Memory B cell (primary cell): Measurements from ENCODE around the gene EIF3D.

ENCODE experiments used
- ATAC-seq: fragments of 150-1000 bp; cut with Tn5 transposase; 2 replicates; pipeline ENCODE4 v1.10.0; 2021; ENCODE audit warnings: low read depth, mild to moderate bottlenecking, moderate library complexity
- DNase-seq, 2 donors: peaks; one replicate each; pipeline ENCODE4 v3.0.0; 2022; ENCODE audit warnings: low spot score in 2 of 2
- H3K27ac Mint-ChIP-seq: one replicate; pipeline ENCODE4 v1.8.0; 2022; ENCODE audit warnings: mild to moderate bottlenecking, moderate library complexity, mixed read lengths
- H3K27me3 Mint-ChIP-seq: one replicate; pipeline ENCODE4 v1.8.0; 2022; ENCODE audit warnings: mixed read lengths
- H3K36me3 Mint-ChIP-seq: one replicate; pipeline ENCODE4 v1.8.0; 2022; ENCODE audit warnings: mild to moderate bottlenecking, mixed read lengths
- H3K4me1 Mint-ChIP-seq: one replicate; pipeline ENCODE4 v1.8.0; 2022; ENCODE audit warnings: mixed read lengths
- H3K4me3 Mint-ChIP-seq: one replicate; pipeline ENCODE4 v1.8.0; 2022; ENCODE audit warnings: mild to moderate bottlenecking, moderate library complexity, mixed read lengths
- H3K9me3 Mint-ChIP-seq: one replicate; pipeline ENCODE4 v1.8.0; 2022; ENCODE audit warnings: mixed read lengths

The EIF3D gene, protein sequence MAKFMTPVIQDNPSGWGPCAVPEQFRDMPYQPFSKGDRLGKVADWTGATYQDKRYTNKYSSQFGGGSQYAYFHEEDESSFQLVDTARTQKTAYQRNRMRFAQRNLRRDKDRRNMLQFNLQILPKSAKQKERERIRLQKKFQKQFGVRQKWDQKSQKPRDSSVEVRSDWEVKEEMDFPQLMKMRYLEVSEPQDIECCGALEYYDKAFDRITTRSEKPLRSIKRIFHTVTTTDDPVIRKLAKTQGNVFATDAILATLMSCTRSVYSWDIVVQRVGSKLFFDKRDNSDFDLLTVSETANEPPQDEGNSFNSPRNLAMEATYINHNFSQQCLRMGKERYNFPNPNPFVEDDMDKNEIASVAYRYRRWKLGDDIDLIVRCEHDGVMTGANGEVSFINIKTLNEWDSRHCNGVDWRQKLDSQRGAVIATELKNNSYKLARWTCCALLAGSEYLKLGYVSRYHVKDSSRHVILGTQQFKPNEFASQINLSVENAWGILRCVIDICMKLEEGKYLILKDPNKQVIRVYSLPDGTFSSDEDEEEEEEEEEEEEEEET

GRCh38 chr22:36528795-36529751 lies at the start of gene EIF3D:
TSS of gene EIF3D (minus strand) at chr22:36529166. CDS start at chr22:36526121, 3,045 bp downstream.
- ATAC-seq (peak; percentile 88), DNase-seq (peak; percentile 97 to 98)
- H3K36me3 Mint-ChIP-seq: peaks cover 19% of the 10 kb centered on the region
- H3K27ac Mint-ChIP-seq: peak within 1 kb of the TSS; percentile 96
- no peaks in the 10 kb centered on the region for H3K27me3 Mint-ChIP-seq
- H3K4me3 Mint-ChIP-seq: peak within 1 kb of the TSS; percentile 90
- H3K4me1 Mint-ChIP-seq: peaks cover 6% of the 10 kb centered on the region
- no peaks in the 10 kb centered on the region for H3K9me3 Mint-ChIP-seq

DNA sequence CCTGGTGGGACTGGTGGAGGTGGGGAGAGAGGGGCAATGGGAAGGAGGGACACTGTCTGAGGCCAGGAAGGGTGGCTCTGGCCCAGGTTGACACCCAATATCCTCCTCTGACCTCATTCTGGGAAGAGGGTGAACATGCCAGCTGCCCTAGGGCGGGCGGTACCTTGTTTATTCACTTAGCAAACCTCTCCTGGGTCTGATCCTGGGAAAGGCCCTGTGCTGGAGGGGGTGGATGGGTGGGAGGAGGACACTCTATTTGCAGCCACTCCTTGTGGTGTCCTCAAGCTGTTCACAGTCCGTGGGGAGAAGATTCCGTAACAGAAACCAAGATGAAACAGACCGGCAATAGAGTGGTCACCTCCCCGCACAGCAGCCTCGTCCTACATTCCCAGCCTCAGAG lies 49.7 kb upstream of the EIF3D start:
- Mint-ChIP-seq H3K4me3 (no peak overlapping the region), H3K9me3 (no peaks in the 10 kb centered on the region), H3K27me3 (peaks cover 29% of the 10 kb centered on the region), H3K36me3 (no peaks in the 10 kb centered on the region), H3K27ac (no peak overlapping the region), H3K4me1 (peaks cover 2% of the 10 kb centered on the region)
- no peak for ATAC-seq
- no peak for DNase-seq

GRCh38 chr22:36577019-36577418 lies 48.1 kb upstream of the EIF3D start:
- no peak for ATAC-seq
- peaks cover 22% of the 10 kb centered on the region for H3K27me3 Mint-ChIP-seq

DNA sequence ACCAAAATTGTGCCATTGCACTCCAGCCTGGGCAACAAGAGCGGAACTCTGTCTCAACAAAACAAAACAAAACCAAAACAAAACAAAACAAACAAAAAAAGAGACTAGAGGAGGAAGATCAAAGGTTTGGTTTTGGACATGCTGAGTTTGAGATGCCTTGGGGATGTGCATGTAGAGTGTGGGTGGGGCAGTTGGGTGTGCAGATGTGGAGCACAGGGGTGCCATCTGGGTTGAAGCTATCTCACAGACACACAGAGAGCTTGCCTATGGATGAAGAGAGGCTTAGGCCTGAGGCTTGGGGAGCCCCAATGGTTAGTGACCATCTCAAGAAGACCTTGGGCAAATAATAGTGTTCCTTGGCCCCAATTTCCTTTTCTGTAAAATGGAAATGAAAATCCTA lies 45.8 kb upstream of the EIF3D start:
- DNase-seq (no peak), ATAC-seq (no peak)
- Mint-ChIP-seq H3K9me3 (no peaks in the 10 kb centered on the region), H3K27ac (no peak overlapping the region), H3K4me3 (no peak overlapping the region), H3K27me3 (peaks cover 14% of the 10 kb centered on the region), H3K4me1 (peaks cover 3% of the 10 kb centered on the region), H3K36me3 (no peaks in the 10 kb centered on the region)

More at GRCh38 chr22:36577019-36577418, 48.1 kb upstream of the EIF3D start:
- Mint-ChIP-seq H3K27ac (no peak overlapping the region), H3K4me3 (no peak overlapping the region), H3K4me1 (peaks cover 3% of the 10 kb centered on the region), H3K36me3 (no peaks in the 10 kb centered on the region), H3K9me3 (no peaks in the 10 kb centered on the region)
- no peak for DNase-seq

- Mint-ChIP-seq H3K4me3 (no peak overlapping the region), H3K4me1 (peaks cover 4% of the 10 kb centered on the region), H3K27ac (no peak overlapping the region), H3K9me3 (no peaks in the 10 kb centered on the region), H3K36me3 (no peaks in the 10 kb centered on the region), H3K27me3 (peaks cover 15% of the 10 kb centered on the region)
- no peak for ATAC-seq
- no peak for DNase-seq
Observed at GRCh38 chr22:36573815-36574363, 44.9 kb upstream of the EIF3D start.

GRCh38 chr22:36571991-36572390 lies 43.0 kb upstream of the EIF3D start:
- Mint-ChIP-seq H3K9me3 (no peaks in the 10 kb centered on the region), H3K27ac (no peak overlapping the region), H3K36me3 (no peaks in the 10 kb centered on the region), H3K4me1 (peaks cover 5% of the 10 kb centered on the region), H3K4me3 (no peak overlapping the region), H3K27me3 (peaks cover 17% of the 10 kb centered on the region)
- no peak for DNase-seq
- no peak for ATAC-seq

GRCh38 chr22:36569999-36570398 lies 41.0 kb upstream of the EIF3D start:
- ATAC-seq: no peak
- H3K36me3 Mint-ChIP-seq: no peaks in the 10 kb centered on the region
- peak overlapping the region; percentile 17 for H3K27ac Mint-ChIP-seq
- peaks cover 5% of the 10 kb centered on the region for H3K4me1 Mint-ChIP-seq
- no peak overlapping the region for H3K4me3 Mint-ChIP-seq
- H3K9me3 Mint-ChIP-seq: no peaks in the 10 kb centered on the region
- H3K27me3 Mint-ChIP-seq: peaks cover 15% of the 10 kb centered on the region
- no peak for DNase-seq

DNA sequence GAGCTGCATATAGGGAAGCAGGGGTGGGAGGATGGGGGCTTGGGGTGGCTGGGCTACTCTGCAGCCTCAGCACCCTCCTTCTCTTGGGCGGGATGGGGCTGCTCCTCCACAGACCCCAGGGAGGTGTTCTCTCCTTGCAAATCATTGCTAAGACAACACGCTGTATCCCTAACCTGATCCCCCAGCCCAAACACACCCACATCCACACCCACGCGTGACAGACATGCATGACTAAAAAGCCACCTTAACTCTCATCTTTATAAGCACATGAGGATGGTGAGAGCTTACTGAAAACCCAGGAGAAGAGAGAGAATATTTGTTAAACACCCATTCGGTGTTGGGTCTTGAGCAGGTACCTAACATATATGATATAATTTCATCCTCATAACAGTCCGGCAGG lies 39.9 kb upstream of the EIF3D start:
- Mint-ChIP-seq H3K4me3 (no peak overlapping the region), H3K27ac (no peak overlapping the region), H3K36me3 (no peaks in the 10 kb centered on the region), H3K9me3 (no peaks in the 10 kb centered on the region), H3K27me3 (peaks cover 12% of the 10 kb centered on the region), H3K4me1 (peaks cover 5% of the 10 kb centered on the region)
- ATAC-seq (no peak), DNase-seq (no peak)

DNA sequence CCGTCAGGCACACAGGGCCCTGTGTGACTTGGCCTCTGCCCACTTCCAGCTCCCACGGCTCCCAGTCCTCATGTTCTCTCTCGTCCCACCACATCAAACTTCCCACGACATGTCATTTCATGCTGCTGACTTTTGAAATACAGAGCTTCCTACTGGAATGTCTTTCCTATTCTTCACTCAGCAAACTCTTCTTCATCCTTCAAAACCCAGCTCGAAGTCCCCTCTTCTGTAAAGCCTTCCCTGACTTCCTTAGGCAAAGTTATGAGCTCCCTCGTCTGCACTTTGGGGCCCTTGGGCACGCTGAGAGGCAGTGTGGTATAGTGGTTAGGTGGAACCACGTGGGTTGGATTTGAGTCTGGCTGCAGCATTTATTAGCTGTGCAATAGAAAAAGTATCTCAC lies 37.8 kb upstream of the EIF3D start:
- H3K27me3 Mint-ChIP-seq: peaks cover 14% of the 10 kb centered on the region
- no peaks in the 10 kb centered on the region for H3K36me3 Mint-ChIP-seq
- no peak overlapping the region for H3K4me3 Mint-ChIP-seq
- no peak overlapping the region for H3K27ac Mint-ChIP-seq
- DNase-seq: no peak
- no peaks in the 10 kb centered on the region for H3K9me3 Mint-ChIP-seq
- no peak for ATAC-seq
- peaks cover 8% of the 10 kb centered on the region for H3K4me1 Mint-ChIP-seq

DNA sequence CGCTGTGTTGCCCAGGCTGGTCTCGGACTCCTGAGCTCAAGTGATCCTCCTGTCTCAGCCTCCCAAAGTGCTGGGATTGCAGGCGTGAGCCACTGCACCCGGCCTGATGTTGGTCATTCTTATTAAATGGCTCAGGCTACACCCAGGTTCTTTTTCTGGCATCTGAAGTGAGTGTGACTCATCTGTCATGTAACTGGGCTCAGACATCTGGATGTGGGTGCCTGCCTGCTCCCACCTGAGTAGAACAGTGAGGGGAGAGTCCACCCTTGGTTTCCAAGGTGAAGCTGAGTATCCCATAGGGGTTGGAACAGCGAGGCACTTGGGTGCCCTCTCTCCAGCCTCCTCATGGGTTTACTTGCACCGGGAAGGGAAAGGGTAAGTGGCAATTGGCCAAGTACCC lies 36.7 kb upstream of the EIF3D start:
- peaks cover 12% of the 10 kb centered on the region for H3K4me1 Mint-ChIP-seq
- no peak overlapping the region for H3K27ac Mint-ChIP-seq
- DNase-seq (no peak), ATAC-seq (no peak)
- H3K27me3 Mint-ChIP-seq: peaks cover 14% of the 10 kb centered on the region
- H3K36me3 Mint-ChIP-seq: no peaks in the 10 kb centered on the region
- no peaks in the 10 kb centered on the region for H3K9me3 Mint-ChIP-seq
- H3K4me3 Mint-ChIP-seq: no peak overlapping the region

DNA sequence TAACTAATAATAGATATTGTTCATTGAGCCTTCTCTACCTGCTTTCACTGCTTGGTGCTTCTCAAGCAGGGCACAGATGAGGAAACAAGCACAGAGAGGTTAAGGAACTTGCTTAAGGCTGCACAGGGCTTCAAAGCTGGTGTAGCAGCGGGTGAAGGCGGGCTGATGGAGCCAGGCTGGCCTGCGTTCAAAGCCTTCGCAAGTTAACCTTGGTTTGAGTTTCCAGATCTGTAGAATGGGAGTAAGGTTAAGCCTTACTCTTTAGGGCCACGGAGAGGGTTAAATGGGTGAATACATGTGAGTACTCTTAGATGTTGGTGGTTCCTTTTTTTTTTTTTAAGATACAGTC lies 36.2 kb upstream of the EIF3D start:
- no peaks in the 10 kb centered on the region for H3K9me3 Mint-ChIP-seq
- peaks cover 12% of the 10 kb centered on the region for H3K4me1 Mint-ChIP-seq
- H3K36me3 Mint-ChIP-seq: no peaks in the 10 kb centered on the region
- H3K27ac Mint-ChIP-seq: no peak overlapping the region
- DNase-seq (no peak), ATAC-seq (no peak)
- peaks cover 14% of the 10 kb centered on the region for H3K27me3 Mint-ChIP-seq
- H3K4me3 Mint-ChIP-seq: no peak overlapping the region

GRCh38 chr22:36564422-36565158 lies 35.6 kb upstream of the EIF3D start:
- no peak overlapping the region for H3K4me3 Mint-ChIP-seq
- peaks cover 12% of the 10 kb centered on the region for H3K4me1 Mint-ChIP-seq
- no peak for DNase-seq
- H3K36me3 Mint-ChIP-seq: no peaks in the 10 kb centered on the region
- H3K27ac Mint-ChIP-seq: no peak overlapping the region
- peaks cover 12% of the 10 kb centered on the region for H3K27me3 Mint-ChIP-seq
- H3K9me3 Mint-ChIP-seq: no peaks in the 10 kb centered on the region
- ATAC-seq: no peak

- H3K27me3 Mint-ChIP-seq: peaks cover 12% of the 10 kb centered on the region
- H3K36me3 Mint-ChIP-seq: no peaks in the 10 kb centered on the region
- H3K9me3 Mint-ChIP-seq: no peaks in the 10 kb centered on the region
- H3K4me3 Mint-ChIP-seq: no peak overlapping the region
- no peak for ATAC-seq
- H3K27ac Mint-ChIP-seq: no peak overlapping the region
- H3K4me1 Mint-ChIP-seq: peaks cover 11% of the 10 kb centered on the region
- no peak for DNase-seq
Observed at GRCh38 chr22:36563898-36564297, 34.9 kb upstream of the EIF3D start.
